K562 (cell line): ENCODE measurements around the gene KCNH8. TPM values are rescaled to one million over a fixed set of nuclear protein-coding genes. Genes with fewer than 3 reads are reported as not detected.

Experiments
- ATAC-seq: fragments of 200-7000 bp; cut with Tn5 transposase; 3 replicates; pipeline ENCODE4 v1.9.1; 2020; ENCODE audit warnings: moderate library complexity
- BruUV-seq: library from RNA; stranded (reverse); fragments of 400-500 nt; replicated peaks from 2 replicates; lab custom pipeline; 2021; lab: Mats Ljungman, UMichigan
- CTCF ChIA-PET: fragments of 300-600 bp; formaldehyde crosslinking; extraction: SDS; loops from one replicate; lab custom pipeline; 2021; ENCODE audit warnings: low intra/inter-chr PET ratio; lab: Yijun Ruan, JAX
- POLR2A ChIA-PET: fragments of 300-600, 350-650 bp; sonication (Branson Sonifier 250); formaldehyde crosslinking; extraction: SDS; loops from one replicate; lab custom pipeline; 2021; ENCODE audit warnings: antibody characterized with exemption, inconsistent platforms; lab: Yijun Ruan, JAX
- DNase-seq, 4 experiments: peaks; one replicate each; pipeline versions ENCODE4 v3.0.0 to v3.0.0-alpha.2; 2011 to 2018; ENCODE audit warnings: low spot score in 3 of 4, mixed read lengths in 3 of 4; ENCODE audit errors: extremely low read depth in 1 of 4
- FAIRE-seq: peaks from 2 replicates; lab custom pipeline; 2011; peaks lifted over from hg19 to GRCh38; lab: Jason Lieb, UNC
- H2AFZ ChIP-seq: 2 replicates; pipeline ENCODE4 v1.6.0; 2011; ENCODE audit warnings: low read depth, low read length, control low read depth, inconsistent platforms
- H3K27ac ChIP-seq: fragments of 200-600 bp; 3 replicates; pipeline ENCODE4 v1.8.0; 2011; ENCODE audit warnings: low read depth, mild to moderate bottlenecking, control low read depth, inconsistent platforms, low read length, moderate library complexity, mixed read lengths; ENCODE audit errors: extremely low read depth
- H3K27me3 ChIP-seq, 2 experiments: fragments of 300-600 bp in 1 of 2; 2 replicates in 1 of 2; 3 replicates in 1 of 2; pipeline versions ENCODE4 v1.6.0 to v1.8.0; 2011; ENCODE audit warnings: inconsistent platforms in 2 of 2, low read length in 2 of 2, mild to moderate bottlenecking in 1 of 2, mixed read lengths in 1 of 2, moderate library complexity in 1 of 2; ENCODE audit not compliant: control insufficient read depth in 2 of 2, insufficient read depth in 2 of 2
- H3K36me3 ChIP-seq: fragments of 300-600 bp; 3 replicates; pipeline ENCODE4 v1.8.0; 2011; ENCODE audit warnings: mild to moderate bottlenecking, low read length, inconsistent platforms; ENCODE audit not compliant: control insufficient read depth, insufficient read depth
- H3K4me1 ChIP-seq, 2 experiments: fragments of 200-600 bp in 1 of 2; replicated peaks in 1 of 2; 2 replicates in 1 of 2; 3 replicates in 1 of 2; pipeline versions ENCODE4 v1.5.1 to v1.8.0; 2011; ENCODE audit warnings: inconsistent platforms in 2 of 2, low read length in 2 of 2, mild to moderate bottlenecking in 1 of 2, mixed read lengths in 1 of 2, moderate library complexity in 1 of 2; ENCODE audit not compliant: control insufficient read depth in 2 of 2, insufficient read depth in 2 of 2
- H3K4me2 ChIP-seq: 2 replicates; pipeline ENCODE4 v1.6.1; 2011; ENCODE audit warnings: low read length, control low read depth, inconsistent platforms, mixed read lengths; ENCODE audit not compliant: insufficient read depth
- H3K4me3 ChIP-seq: fragments of 200-600 bp; sonication (generic), shearing (Covaris generic); 2 replicates; pipeline ENCODE4 v1.5.1; 2016; ENCODE audit warnings: control low read depth, inconsistent platforms
- H3K79me2 ChIP-seq: fragments of 200-600 bp; 3 replicates; pipeline ENCODE4 v1.8.0; 2011; ENCODE audit warnings: low read length, inconsistent platforms; ENCODE audit not compliant: control insufficient read depth, insufficient read depth
- H3K9ac ChIP-seq, 2 experiments: 2 replicates each; pipeline versions ENCODE4 v1.6.0 to v1.6.1; 2011; ENCODE audit warnings: low read depth in 2 of 2, low read length in 2 of 2, control low read depth in 1 of 2, inconsistent platforms in 1 of 2, mild to moderate bottlenecking in 1 of 2, mixed read lengths in 1 of 2; ENCODE audit not compliant: insufficient read depth in 1 of 2
- H3K9me1 ChIP-seq: one replicate; pipeline ENCODE4 v1.6.0; 2011; ENCODE audit warnings: inconsistent platforms, mild to moderate bottlenecking, low read length, moderate library complexity; ENCODE audit not compliant: control insufficient read depth, insufficient read depth
- H3K9me3 ChIP-seq: replicated peaks from 2 replicates; pipeline ENCODE4 v1.5.1; 2011; ENCODE audit warnings: low read depth, low read length, inconsistent platforms; ENCODE audit not compliant: control insufficient read depth, insufficient read depth
- H4K20me1 ChIP-seq: replicated peaks from 2 replicates; pipeline ENCODE4 v1.6.1; 2011; ENCODE audit warnings: low read length, inconsistent platforms, mixed read lengths; ENCODE audit not compliant: control insufficient read depth, insufficient read depth
- ATF6 ChIP-seq: sonication (generic); formaldehyde crosslinking; IDR thresholded peaks from 2 replicates; pipeline ENCODE4 v1.4.0; 2020; ENCODE audit warnings: mild to moderate bottlenecking, missing genetic modification reagents
- BRF2 ChIP-seq: IDR thresholded peaks from 3 replicates; pipeline ENCODE4 v1.6.1; 2011; ENCODE audit warnings: borderline replicate concordance, mild to moderate bottlenecking; ENCODE audit not compliant: insufficient read length, insufficient read depth
- ESRRB ChIP-seq: fragments of 250-450 bp; sonication (Bioruptor Pico); IDR thresholded peaks from 2 replicates; pipeline ENCODE4 v1.5.0; 2020; ENCODE audit warnings: mild to moderate bottlenecking, moderate library complexity, borderline replicate concordance
- HMG20B ChIP-seq: fragments of 250-450 bp; sonication (Bioruptor Pico); IDR thresholded peaks from 2 replicates; pipeline ENCODE4 v1.5.0; 2021; ENCODE audit warnings: mild to moderate bottlenecking
- KLF16 ChIP-seq: IDR thresholded peaks from 2 replicates; pipeline ENCODE4 v1.6.1; 2016; ENCODE audit warnings: antibody characterized with exemption
- NR3C1 ChIP-seq: sonication (generic); formaldehyde crosslinking; IDR thresholded peaks from 2 replicates; pipeline ENCODE4 v1.8.1; 2022; ENCODE audit warnings: missing genetic modification reagents
- RAD21 ChIP-seq, 2 experiments: fragments of 250-450 bp in 1 of 2; fragments of 450-650 bp in 1 of 2; sonication (Bioruptor Pico) in 1 of 2; formaldehyde crosslinking in 1 of 2; IDR thresholded peaks in 1 of 2; conservative IDR thresholded peaks in 1 of 2; 2 replicates each; pipeline versions ENCODE4 v1.4.0 to v1.8.0; 2020 to 2022; ENCODE audit warnings: mild to moderate bottlenecking in 2 of 2, moderate library complexity in 1 of 2
- SIRT6 ChIP-seq: IDR thresholded peaks from one replicate; pipeline ENCODE4 v1.6.1; 2012; ENCODE audit warnings: low read depth, mild to moderate bottlenecking, control low read depth, inconsistent platforms, low read length, moderate library complexity
- SMARCE1 ChIP-seq: fragments of 450-650 bp; IDR thresholded peaks from 2 replicates; pipeline ENCODE4 v1.7.1; 2016; ENCODE audit warnings: mild to moderate bottlenecking
- THRB ChIP-seq: fragments of 450-650 bp; formaldehyde crosslinking; conservative IDR thresholded peaks from 2 replicates; pipeline ENCODE4 v1.4.0; 2022; ENCODE audit warnings: mild to moderate bottlenecking, missing genetic modification characterization
- TSC22D4 ChIP-seq: fragments of 450-650 bp; IDR thresholded peaks from 2 replicates; pipeline ENCODE4 v1.6.1; 2016; ENCODE audit warnings: missing genetic modification characterization, missing biosample characterization, control low read depth
- WHSC1 ChIP-seq: IDR thresholded peaks from one replicate; pipeline ENCODE4 v1.6.1; 2012; ENCODE audit warnings: low read length, control low read depth, inconsistent platforms
- ZNF3 ChIP-seq: fragments of 250-450 bp; sonication (Bioruptor Pico); IDR thresholded peaks from 2 replicates; pipeline ENCODE4 v1.5.0; 2021; ENCODE audit warnings: mild to moderate bottlenecking, moderate library complexity
- WGBS: fragments of 100-300 bp; shearing (Covaris generic); methylation state at CpG from one replicate; pipeline ENCODE4 v1.1.6; 2016; ENCODE audit warnings: low coverage, mixed read lengths; ENCODE audit not compliant: insufficient coverage; ENCODE audit errors: missing lambda C conversion rate; 5-methylcytosine and 5-hydroxymethylcytosine counted together
- in situ Hi-C: fragments of 300-500 bp; cut with MboI; formaldehyde crosslinking; loops from 4 replicates; pipeline ENCODE4 v1.15.0; 2018; ENCODE audit warnings: inconsistent platforms, mixed read lengths
- intact Hi-C: fragments of 100-400 bp; cut with micrococcal nuclease; formaldehyde crosslinking; loops from 2 replicates; pipeline ENCODE4 v1.14.2; 2022
- polyA plus RNA-seq, 8 experiments: library from polyadenylated mRNA; depleted of rRNA in 4 of 8; stranded (reverse) in 5 of 8; unstranded in 3 of 8; fragments of >200 nt; fragmentation: Nextera tagmentation in 2 of 8; fragmentation: Illumina TruSeq in 1 of 8; extraction: Ambion mirVana in 2 of 8; extraction: Trizol in 1 of 8; gene quantifications; 2 replicates each; pipeline versions ENCODE4 v1.2.1 to v1.2.3, GENCODE V29; 2011 to 2014; ENCODE audit warnings: inconsistent platforms in 1 of 8, missing spikeins in 1 of 8
- total RNA-seq, 7 experiments: library from RNA; depleted of rRNA in 6 of 7; stranded (reverse); fragments of >200 nt in 6 of 7; fragmentation: Illumina TruSeq in 2 of 7; extraction: Trizol in 2 of 7; gene quantifications; 2 replicates each; pipeline versions ENCODE4 v1.2.1 to v1.2.3, GENCODE V29; 2011 to 2021; ENCODE audit warnings: low replicate concordance in 1 of 7

Gene KCNH8
- total and polyA plus RNA-seq, 9 of the 15 experiments (the other 6 are each of a cell fraction or from before 2014, with no cell fraction given): 0.02 to 0.08 (median 0.04) TPM; not detected in 6

GRCh38 chr3:19543212-19543841 lies 395.0 kb downstream of the KCNH8 start (continued):
- peak in 1 of 2 experiments; percentile 48; a peak in 2 of 4 replicates for TF ChIP-seq RAD21 (CRISPR knock-in tag; conservative IDR thresholded peaks at IDR 0.05 in 1 of 2, IDR thresholded peaks at IDR 0.05 in 1 of 2)
- TF ChIP-seq THRB: no peak

GRCh38 chr3:19547665-19548464 lies 399.6 kb downstream of the KCNH8 start:
- no peak for DNase-seq
- H3K4me2 ChIP-seq: no peak overlapping the region
- no peak overlapping the region for H3K9ac ChIP-seq
- 2% methylated on average over 2 of the region's 2 CpGs for WGBS
- no peaks in the 10 kb centered on the region for H3K9me1 ChIP-seq
- no peak overlapping the region for H3K4me3 ChIP-seq
- CTCF ChIA-PET: no interaction called here
- H2AFZ ChIP-seq: no peak overlapping the region
- H4K20me1 ChIP-seq: no peaks in the 10 kb centered on the region
- H3K27me3 ChIP-seq: no peaks in the 10 kb centered on the region
- no peaks in the 10 kb centered on the region for H3K9me3 ChIP-seq
- in situ Hi-C loops: no loop called here
- intact Hi-C loops: no loop called here
- H3K4me1 ChIP-seq: no peaks in the 10 kb centered on the region
- POLR2A ChIA-PET: no interaction called here
- no TSS peak for BruUV-seq
- no peak overlapping the region for H3K27ac ChIP-seq
- no peak for FAIRE-seq
- no peaks in the 10 kb centered on the region for H3K36me3 ChIP-seq
- ATAC-seq: no peak
- H3K79me2 ChIP-seq: no peaks in the 10 kb centered on the region
- TF ChIP-seq TSC22D4 (tag) (no peak), WHSC1 (no peak), BRF2 (no peak), ATF6 (CRISPR knock-in tag) (no peak), HMG20B (CRISPR knock-in tag) (no peak), KLF16 (no peak), ZNF3 (CRISPR knock-in tag) (no peak), NR3C1 (CRISPR knock-in tag) (no peak), ESRRB (CRISPR knock-in tag) (no peak), SMARCE1 (no peak), SIRT6 (no peak)
